ENCODE measurements around the gene RIF1.
"Not testable (repeated sequence)": the region's sequence is repeated elsewhere in the genome, so short reads cannot be mapped to it uniquely, and the experiment has no call there.

RIF1 gene

GRCh38 chr2:151409601-151410484 is at the start of gene RIF1:
Gene RIF1, plus strand, starts transcription at chr2:151409902. Its CDS starts 522 bp downstream, at chr2:151410424.
- DNase-seq = peak; percentile 75

- no peak for DNase-seq
These were observed 47.9 kb upstream of the RIF1 start for GRCh38 chr2:151361674-151362370.

GRCh38 chr2:151363709-151364108 is 46.0 kb upstream of the RIF1 start:
- no peak for DNase-seq

GRCh38 chr2:151367571-151367970 is 42.1 kb upstream of the RIF1 start:
- DNase-seq = no peak

GRCh38 chr2:151374436-151374835 is 35.3 kb upstream of the RIF1 start:
- no peak for DNase-seq

GRCh38 chr2:151379169-151379568 is 30.5 kb upstream of the RIF1 start:
- no peak for DNase-seq

GRCh38 chr2:151380580-151381235 is 29.0 kb upstream of the RIF1 start:
- no peak for DNase-seq

GRCh38 chr2:151381266-151381665 is 28.4 kb upstream of the RIF1 start:
- no peak for DNase-seq

- DNase-seq = no peak
These were observed 21.7 kb upstream of the RIF1 start for GRCh38 chr2:151388011-151388410.

GRCh38 chr2:151391436-151391835 is 18.3 kb upstream of the RIF1 start:
- no peak for DNase-seq

- no peak for DNase-seq
These were observed 15.2 kb upstream of the RIF1 start for GRCh38 chr2:151394509-151394908.

GRCh38 chr2:151395509-151396374 is 14.0 kb upstream of the RIF1 start:
- no peak for DNase-seq

- no peak for DNase-seq
These were observed 9.7 kb upstream of the RIF1 start for GRCh38 chr2:151399981-151400380.

GRCh38 chr2:151401149-151401548 is 8.6 kb upstream of the RIF1 start:
- no peak for DNase-seq

GRCh38 chr2:151403914-151404313 is 5.8 kb upstream of the RIF1 start:
- no peak for DNase-seq

- DNase-seq = no peak
These were observed 4.3 kb upstream of the RIF1 start for GRCh38 chr2:151405376-151405775.

GRCh38 chr2:151407281-151407680 is 2.4 kb upstream of the RIF1 start:
- DNase-seq = no peak

- no peak for DNase-seq
These were observed 708 bp upstream of the RIF1 start for GRCh38 chr2:151408788-151409600.

GRCh38 chr2:151410485-151410834 is 758 bp downstream of the RIF1 start:
- DNase-seq = no peak

- no peak for DNase-seq
These were observed 7.9 kb downstream of the RIF1 start for GRCh38 chr2:151417650-151418049.

- DNase-seq = not testable (repeated sequence)
These were observed 12.0 kb downstream of the RIF1 start for GRCh38 chr2:151421681-151422080.

- no peak for DNase-seq
These were observed 13.3 kb downstream of the RIF1 start for GRCh38 chr2:151422917-151423439.
